Measurements from ENCODE around the gene MLXIP.
A peak's percentile ranks its signal among the peaks of the same experiment; 100 is the strongest.
"Not testable (repeated sequence)": the region's sequence is repeated elsewhere in the genome, so short reads cannot be mapped to it uniquely, and the experiment has no call there.

The MLXIP gene

DNA sequence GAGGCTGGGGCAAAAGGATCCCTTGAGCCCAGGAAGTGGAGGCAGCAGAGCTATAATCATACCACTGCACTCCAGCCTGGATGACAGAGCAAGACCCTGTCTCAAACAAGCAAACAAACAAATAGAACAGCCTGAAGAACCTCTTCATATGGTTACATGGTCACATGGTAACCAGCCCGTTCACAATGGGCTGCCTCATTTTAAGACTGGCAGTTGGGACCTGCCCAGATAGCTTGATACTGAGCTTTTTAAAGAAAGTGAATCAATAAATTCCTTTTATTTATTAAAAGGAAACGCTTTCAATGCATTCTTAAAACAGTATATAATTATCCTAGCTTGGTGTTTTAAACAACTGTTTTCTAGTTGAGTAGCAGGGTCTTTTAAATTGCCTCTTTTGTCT lies 10.5 kb downstream of the MLXIP start:
- DNase-seq, result peak in 5 of 42 donors; percentile 21 to 61 (median 41)
- intact Hi-C loops (cut with DNase I), result no loop called here

DNA sequence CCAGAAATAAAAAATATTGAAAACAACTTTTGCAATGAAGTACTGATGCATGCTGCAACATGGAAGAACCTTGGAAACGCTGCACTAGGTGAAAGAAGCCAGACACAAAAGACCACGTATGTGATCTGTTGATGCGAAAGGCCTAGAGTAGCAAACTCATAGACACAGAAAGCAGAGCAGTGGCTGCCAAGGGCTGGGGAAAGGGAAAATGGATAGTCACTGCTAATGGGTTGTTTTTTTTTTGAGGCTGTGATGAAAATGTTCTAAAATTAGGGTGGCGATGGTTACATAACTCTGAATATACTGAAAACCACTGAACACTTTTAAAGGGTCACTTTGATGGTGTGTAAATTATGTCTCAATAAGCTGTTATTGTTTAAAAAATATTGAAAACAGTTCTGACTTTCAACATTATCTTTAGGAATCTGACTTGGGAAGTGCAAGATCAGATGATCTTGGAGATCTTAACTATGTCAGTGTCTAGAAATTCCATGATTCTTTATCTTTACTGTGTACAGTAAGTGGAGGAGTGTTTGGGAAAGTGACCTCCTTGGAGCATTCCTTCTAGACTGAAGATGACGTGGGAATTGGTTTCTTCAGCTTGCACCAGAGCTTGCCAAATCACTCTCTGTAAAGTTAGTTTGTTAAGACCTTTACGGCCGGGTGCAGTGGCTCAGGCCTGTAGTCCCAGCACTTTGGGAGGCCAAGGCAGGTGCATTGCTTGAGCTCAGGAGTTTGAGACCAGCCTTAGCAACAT lies 12.4 kb downstream of the MLXIP start:
- DNase-seq, result no peak

DNA sequence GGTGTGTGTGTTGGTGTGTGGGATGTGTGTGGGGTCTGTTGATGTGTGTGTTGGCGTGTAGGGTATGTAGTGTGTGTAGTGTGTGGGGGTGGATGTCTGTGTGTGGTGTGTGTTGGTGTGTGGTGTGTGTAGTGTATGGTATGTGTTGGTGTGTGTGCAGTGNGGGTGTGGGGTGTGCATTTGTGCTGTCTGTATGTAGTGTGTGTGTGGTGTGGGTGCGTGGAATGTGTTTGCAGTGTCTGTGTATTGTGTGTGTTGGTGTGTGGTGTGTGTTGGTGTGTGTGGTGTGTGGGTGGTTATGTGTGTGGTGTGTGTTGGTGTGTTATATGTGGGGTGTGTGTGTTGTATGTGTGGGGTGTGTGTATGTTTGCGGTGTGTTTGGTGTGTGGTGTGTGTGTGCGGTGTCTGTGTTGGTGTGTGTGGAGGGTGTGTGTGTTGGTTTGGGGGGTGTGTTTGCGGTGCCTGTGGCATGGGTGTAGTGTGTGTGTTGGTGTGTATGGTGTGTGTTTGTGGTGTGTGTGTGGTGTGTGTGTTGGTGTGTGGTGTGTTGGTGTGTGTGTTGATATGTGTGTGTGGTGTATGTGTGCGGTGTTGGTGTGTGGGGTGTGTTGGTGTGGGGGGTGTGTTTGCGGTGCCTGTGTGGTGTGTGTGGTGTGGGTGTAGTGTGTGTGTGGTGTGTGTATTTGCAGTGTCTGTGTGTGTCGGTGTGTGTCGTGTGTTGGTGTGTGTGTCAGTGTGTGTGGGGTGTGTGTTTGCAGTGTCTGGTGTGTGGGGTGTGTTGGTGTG lies 14.7 kb downstream of the MLXIP start:
- no peak for DNase-seq
- intact Hi-C loops (cut with DNase I), result no loop called here

More for the DNA sequence above, 12.4 kb downstream of the MLXIP start:
- intact Hi-C loops (cut with DNase I), result no loop called here

DNA sequence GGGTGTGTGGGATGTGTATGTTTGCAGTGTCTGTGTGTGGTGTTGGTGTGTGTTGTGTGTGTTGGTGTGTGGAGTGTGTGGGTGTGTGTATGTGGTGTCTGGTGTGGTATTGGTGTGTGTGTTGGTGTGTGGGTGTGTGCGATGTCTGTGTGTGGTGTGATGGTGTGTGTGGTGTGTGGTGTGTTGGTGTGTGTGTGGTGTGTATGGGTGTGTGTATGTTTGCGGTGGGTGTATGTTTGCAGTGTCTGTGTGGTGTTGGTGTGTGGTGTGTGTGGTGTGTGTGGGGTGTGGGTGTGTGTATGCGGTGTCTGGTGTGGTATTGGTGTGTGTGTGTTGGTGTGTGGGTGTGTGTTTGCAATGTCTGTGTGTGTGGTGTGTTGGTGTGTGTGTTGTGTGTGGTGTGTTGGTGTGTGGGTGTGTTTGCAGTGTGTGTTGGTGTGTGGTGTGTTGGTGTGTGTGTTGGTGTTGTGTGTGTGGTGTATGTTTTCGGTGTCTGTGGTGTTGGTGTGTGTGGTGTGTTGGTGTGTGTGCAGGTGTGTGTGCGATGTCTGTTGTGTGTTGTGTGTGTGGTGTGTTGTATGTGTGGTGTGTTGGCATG lies 15.7 kb downstream of the MLXIP start:
- intact Hi-C loops (cut with DNase I), result no loop called here

DNA sequence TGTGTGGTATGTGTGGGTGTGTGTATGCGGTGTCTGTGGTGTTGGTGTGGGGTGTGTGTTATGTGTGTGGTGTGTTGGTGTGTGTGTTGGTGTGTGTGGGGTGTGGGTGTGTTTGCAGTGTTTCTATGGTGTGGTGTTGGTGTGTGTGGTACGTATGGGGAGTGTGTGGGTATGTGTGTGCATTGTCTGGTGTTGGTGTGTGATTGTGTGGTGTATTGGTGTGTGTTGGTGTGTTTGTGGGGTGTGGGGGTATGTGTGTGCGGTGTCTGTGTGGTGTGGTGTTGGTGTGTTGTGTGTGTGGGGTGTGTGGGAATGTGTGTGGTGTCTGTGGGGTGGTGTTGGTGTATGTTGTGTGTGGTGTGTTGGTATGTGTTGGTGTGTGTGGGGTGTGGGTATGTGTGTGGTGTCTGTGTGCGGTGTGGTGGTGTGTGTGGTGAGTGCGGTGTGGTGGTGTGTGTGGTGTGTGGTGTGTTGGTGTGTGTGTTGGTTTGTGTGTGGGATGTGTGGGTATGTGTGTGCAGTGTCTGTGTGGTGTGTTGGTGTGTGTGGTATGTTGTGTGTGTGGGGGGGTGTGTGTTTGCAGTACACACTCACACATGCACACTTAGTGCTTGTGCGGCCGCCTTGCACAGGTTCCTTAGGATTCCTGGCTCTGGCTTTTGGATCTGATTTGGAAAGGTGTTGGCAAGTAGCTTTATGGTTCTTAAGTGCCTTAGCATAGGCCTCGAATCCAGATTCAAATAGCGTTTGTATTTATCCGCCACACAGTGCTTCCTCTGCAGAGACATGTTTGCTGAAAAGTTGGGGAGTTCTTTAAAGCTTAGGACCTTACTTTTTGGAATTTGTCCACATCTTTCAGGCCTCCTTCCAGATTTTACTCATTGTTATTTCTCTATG lies 16.4 kb downstream of the MLXIP start:
- no peak for DNase-seq

More for the DNA sequence above, 15.7 kb downstream of the MLXIP start:
- DNase-seq, result no peak

DNA sequence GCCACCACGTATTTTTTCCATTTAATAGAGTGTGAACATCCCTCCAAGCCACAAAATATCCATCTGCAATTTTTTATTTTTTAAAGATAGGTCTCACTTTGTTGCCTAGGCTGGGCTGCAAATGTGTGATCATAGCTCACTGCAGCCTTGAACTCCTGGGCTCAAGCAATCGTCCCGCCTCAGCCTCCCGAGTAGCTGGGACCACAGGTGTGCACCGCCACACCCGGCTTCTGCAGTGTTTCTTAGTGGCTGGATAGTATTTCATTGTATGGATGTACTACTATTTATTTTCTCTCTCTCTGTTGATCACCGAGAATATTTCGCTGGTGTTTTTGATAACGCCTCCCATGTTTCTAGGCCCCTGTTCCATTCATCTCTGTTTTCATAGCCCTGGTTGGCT lies 17.5 kb downstream of the MLXIP start:
- intact Hi-C loops (cut with DNase I), result no loop called here
- DNase-seq, result no peak

More for the DNA sequence above, 16.4 kb downstream of the MLXIP start:
- intact Hi-C loops (cut with DNase I), result no loop called here

DNA sequence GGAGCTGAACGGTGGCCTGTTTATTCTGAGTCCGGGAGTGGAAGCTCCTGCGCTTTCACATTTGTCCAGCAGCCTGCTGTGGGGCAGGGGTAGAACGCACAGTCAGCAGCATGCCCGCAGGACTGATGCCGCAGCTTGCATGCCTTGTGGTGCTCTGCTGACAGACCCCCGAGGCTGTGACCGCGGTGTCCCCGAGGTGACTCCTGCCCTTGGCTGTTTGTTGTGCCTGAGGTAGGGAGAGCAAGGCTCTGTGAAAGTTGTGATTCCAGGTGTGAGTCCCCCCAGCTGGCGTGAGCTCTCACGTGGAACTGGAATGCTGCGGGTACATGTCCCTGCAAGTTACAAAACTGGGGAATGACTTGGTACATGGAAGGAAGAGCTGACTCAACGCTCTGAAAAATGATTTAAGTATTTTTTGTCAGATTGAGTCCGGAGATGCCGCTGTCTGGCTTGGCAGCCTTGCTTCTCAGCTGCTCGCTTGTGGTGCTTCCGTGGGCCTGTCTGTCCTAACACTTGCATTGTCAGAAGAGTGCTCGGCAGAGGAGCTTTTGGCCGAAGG lies 18.1 kb downstream of the MLXIP start:
- DNase-seq, result peak in 5 of 42 donors; percentile 14 to 56 (median 23)
- intact Hi-C loops (cut with DNase I), result no loop called here

DNA sequence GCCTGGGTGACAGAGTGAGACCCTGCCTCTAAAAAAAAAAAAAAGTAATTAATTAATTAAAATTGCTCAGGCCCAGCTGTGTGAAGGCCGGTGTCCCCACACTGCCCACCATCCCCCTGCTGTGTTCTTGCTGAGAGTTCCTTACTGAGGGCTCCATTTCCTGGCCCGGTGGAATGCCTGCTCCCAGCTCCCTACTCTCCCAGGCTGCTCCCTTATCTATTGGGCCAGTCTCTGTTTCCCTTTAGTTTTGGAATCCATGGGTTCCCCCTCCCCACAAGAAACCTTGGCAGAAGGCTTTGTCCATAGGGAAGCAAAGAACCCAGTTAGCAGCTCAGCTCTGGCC lies 19.0 kb downstream of the MLXIP start:
- intact Hi-C loops (cut with DNase I), result no loop called here

DNA sequence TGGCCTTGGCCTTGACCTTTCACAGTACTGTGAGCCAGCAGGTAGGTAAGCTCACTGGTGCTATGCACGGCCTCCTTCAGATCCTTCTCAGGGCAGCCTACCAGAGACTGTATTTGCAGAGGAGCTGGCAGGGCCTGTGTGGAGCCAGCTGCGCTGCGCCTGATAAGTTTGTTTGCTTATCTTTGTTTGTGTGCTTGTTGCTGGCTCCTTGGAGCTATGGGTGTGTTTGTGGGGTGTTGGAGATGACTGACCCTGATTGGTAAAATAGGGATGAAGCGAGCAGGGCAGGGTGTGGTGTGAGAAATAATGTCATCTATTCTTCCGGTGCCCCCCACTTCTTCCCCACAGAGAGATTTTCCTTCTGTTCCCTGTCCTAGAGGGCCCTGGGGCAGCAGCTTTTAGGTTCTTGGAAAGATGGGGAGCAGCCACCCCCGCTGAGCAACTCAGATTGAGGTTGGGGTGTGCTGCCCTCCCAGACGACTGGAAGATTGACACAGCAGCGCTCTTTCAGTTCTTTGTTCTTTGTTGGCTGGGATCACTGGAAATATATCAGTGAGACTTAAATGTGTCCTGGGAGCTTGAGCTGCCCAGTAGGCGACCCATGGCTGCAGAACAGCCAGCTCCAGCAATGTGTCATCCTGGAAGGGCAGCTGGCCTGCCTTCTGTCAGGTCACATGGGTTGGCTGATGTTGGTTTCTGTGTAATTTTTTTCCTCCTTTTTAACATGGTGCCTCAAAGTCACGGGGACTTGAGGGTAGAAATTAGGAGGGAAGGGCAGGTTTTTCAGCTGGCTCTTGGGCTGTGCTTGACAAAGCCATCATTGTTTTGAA lies 19.6 kb downstream of the MLXIP start:
- peak; percentile 44 to 91 (median 75) for DNase-seq
- intact Hi-C loops (cut with DNase I), result no loop called here

More for the DNA sequence above, 19.0 kb downstream of the MLXIP start:
- no peak for DNase-seq

DNA sequence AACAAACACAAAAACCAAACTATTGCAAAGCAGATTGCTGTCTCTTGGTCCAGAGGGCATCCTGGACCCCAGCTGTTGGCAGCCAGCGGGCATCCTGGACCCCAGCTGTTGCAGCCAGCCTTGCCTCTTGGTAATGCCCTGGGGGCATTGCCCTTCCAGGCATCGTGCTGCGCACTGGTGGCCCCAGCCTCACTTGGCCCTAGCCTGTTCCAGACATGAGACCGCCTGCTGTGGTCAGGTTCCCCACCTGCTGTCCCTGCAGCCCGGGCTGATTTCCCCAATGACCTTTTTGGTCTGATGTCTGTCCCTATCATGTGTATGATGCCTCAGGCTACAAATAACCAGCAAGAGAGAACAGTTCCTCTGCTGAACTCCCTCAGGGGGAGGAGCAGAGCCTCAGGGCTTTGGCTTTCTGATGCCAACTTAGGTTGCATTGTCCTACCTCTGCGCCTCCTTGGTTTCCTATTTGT lies 20.8 kb downstream of the MLXIP start:
- intact Hi-C loops (cut with DNase I), result no loop called here
- DNase-seq, result no peak

DNA sequence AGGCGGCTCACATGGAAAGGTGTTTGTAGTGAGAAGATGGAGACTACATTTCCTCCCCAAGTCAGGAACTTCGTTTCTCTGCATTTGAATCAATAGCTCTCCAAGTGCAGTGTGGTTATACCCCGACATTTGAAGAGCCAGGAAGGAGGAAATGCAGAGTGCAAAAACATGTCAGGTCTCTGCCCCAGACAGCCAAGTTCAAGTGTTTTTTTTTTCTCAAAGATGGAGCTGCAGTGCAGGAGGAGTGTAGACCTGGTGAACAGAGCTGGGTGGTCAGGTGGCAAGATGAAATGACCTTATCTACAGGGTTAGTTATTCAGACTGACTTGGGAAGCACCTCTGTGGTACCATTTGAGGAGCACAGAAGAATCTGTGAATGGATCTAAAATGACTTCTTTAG lies 21.3 kb downstream of the MLXIP start:
- intact Hi-C loops (cut with DNase I), result no loop called here
- peak in 1 of 42 donors; percentile 57 for DNase-seq

DNA sequence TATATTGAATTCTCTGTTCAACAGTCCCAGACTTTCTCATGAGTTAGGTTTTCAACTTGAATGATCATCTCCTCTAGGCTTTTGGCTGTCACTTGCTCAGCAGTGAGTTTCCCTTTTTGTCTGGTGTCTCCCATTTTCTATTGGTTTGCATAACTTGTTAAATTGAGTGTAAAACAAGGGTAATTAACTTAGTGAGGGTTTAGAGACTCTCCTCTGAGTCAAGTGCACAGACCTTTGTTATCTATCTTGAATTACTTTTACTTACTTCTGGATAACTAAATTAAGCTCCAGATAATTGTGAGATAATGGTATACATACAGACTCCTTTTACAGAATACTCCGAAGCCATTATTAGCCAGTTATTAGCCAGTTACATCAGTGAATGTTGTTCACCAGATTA lies 22.0 kb downstream of the MLXIP start:
- intact Hi-C loops (cut with DNase I), result no loop called here
- no peak for DNase-seq

DNA sequence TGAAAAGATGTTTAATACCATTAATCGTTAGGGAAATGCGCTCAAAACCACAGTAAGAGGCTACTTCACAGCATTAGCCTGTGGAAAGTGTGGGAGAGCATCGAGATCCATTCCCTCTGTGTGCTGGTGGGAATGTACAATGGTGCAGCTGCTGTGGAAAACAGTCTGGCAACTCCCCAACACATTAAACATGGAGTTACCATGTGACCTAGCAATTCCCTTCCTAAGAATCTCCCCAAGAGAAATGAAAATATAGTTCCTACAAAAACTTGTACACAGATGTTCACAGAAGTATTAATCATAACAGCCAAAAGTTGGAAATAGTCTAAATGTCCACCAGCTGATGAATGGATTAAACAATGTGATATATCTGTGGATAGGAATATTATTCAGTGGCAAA lies 23.8 kb downstream of the MLXIP start:
- peak in 1 of 42 donors; percentile 37 for DNase-seq
- intact Hi-C loops (cut with DNase I), result no loop called here

DNA sequence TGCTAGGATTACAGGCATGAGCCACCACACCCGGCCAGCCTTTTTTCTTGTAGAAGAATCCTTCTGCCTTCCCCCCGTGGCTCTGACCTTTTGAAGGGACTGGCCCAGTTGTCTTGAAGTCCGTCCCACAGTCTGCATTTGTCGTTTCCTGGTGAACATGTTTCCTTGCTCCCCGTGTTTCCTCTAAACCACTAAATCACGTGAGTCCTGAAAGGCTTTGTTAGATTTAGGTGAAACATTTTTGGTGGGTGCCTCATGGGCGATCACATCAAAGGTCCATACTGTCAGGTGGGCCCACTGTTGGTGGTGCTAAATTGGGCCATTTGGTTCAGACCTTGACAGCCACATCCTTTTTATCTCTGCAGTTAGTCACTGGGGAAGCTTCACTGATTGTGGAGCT lies 26.3 kb downstream of the MLXIP start:
- intact Hi-C loops (cut with DNase I), result no loop called here
- no peak for DNase-seq

DNA sequence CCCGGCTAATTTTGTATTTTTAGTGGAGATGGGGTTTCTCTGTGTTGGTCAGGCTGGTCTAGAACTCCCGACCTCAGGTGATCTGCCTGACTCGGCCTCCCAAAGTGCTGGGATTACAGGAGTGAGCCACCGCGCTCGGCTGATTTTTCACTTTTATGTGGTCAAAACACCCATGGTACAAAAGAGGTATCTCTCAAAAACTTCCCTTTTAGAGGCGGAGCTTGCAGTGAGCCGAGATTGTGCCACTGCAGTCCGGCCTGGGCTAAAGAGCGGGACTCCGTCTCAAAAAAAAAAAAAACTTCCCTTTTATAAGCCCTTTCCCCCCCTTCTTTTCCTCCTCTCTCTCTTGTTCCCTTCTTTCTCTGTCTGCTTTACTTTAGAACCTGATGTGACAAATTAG lies 26.9 kb downstream of the MLXIP start:
- DNase-seq; intact Hi-C loops (cut with DNase I): not testable (repeated sequence)

DNA sequence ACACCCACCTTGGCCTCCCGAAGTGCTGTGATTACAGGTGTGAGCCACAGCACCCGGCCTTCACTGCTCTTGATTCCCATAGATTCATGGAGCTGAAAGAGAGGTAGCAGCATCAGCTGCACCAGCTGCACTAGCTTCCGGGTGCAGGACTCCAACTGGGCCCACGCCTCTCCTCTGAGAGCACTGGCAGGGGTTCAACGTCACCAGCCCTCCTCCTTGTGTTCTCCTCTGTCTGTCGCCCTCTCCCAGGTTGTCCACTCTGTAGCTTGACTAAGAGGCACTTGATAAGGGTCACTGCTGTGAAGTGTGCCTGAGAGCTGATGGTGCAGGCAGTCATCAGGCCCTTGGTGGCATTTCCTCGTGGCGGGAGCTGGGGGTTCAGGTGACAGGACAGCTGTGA lies 28.3 kb downstream of the MLXIP start:
- peak in 2 of 42 donors; percentile 31 to 56 for DNase-seq
- intact Hi-C loops (cut with DNase I), result no loop called here

DNA sequence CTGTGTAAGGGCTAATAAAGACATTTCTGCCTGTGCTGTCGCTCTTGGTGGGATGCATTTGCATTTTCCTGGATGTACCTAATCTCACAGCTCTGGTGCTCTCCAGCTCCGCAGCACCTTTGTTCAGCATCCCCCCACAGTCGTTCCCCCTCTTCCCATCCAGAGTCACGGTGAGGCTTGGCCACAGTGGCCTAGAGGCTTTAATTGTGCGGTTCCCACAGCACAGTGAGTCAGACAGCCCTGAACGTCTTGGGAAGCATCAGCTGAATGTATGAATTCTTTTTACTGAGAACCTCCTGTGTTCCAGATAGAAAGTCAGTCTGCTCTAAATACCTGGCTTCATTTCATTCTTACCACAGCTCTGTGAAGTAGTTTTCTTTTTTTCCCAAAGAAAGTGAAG lies 28.7 kb downstream of the MLXIP start:
- no peak for DNase-seq
- intact Hi-C loops (cut with DNase I), result no loop called here

DNA sequence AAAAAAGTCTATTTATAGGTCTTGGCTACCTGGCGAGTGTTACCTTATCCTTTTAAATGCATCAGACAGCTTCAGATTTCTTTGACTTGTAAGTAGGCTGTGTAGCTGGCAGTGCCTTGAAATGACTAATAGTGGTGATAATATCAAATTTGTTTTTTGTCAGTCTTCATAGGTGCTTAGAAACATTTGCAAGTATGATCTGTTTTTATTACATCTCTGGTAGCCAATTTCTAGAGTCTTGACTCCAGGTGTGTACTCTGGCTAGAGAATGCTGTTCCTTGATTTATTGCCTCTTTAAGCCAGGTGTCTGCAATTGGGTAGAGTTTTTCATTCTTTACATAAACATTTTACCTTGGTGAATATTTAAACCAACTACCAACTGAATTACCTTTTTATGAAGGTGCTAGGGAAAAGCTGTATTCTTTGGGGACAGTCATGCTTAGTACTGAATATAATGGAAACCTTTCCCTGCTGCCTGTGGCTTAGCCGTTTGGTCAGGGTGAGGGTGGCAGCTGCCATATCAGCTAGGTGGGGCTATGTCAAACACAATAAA lies 32.6 kb downstream of the MLXIP start:
- intact Hi-C loops (cut with DNase I), result no loop called here
- no peak for DNase-seq

Measured in head of caudate nucleus (tissue), 42 donors.